Measurements from ENCODE around the gene KLK2.
A peak's percentile ranks its signal among the peaks of the same experiment; 100 is the strongest.

KLK2 gene

DNA sequence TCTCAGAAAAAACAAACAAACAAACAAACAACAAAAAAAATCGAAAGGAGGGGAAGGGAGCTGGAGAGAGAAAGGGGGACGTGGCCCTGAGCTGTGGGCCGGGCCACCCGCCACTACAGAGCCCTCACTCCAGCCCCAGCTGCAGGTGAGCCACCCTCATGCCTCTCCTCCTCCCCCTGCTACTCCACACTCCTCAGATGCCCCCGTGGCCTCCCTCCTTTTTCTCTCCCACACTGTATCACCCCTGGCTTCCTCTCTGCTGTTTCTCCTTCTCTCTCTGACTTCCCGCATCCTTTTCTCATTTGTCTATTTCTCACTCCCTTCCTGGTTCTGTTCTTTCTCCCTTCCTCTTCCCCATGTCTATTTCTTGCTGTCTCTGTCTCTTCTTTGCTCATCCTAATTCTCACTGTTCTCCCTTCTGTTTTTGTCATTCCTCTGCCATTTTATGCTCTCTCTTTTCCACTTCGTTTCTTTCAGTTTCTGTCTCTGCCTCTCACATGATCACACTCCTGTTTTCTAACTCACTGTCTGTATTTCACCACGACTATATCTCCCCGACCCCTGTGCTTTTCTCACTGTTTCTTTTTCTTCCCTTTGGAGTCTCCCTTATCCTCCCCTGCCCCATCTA, 2.7 kb downstream of the KLK2 start:
- H3K4me3 ChIP-seq (replicated peaks; ENCODE audit: low read depth, low read length), result no peak overlapping the region
- TF ChIP-seq, protein P1, sequence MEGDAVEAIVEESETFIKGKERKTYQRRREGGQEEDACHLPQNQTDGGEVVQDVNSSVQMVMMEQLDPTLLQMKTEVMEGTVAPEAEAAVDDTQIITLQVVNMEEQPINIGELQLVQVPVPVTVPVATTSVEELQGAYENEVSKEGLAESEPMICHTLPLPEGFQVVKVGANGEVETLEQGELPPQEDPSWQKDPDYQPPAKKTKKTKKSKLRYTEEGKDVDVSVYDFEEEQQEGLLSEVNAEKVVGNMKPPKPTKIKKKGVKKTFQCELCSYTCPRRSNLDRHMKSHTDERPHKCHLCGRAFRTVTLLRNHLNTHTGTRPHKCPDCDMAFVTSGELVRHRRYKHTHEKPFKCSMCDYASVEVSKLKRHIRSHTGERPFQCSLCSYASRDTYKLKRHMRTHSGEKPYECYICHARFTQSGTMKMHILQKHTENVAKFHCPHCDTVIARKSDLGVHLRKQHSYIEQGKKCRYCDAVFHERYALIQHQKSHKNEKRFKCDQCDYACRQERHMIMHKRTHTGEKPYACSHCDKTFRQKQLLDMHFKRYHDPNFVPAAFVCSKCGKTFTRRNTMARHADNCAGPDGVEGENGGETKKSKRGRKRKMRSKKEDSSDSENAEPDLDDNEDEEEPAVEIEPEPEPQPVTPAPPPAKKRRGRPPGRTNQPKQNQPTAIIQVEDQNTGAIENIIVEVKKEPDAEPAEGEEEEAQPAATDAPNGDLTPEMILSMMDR (IDR thresholded peaks at IDR 0.05; ENCODE audit: low read depth, low read length, missing control alignments), result no peak
- DNase-seq (ENCODE audit: extremely low read depth, low read depth), result no peak

DNA sequence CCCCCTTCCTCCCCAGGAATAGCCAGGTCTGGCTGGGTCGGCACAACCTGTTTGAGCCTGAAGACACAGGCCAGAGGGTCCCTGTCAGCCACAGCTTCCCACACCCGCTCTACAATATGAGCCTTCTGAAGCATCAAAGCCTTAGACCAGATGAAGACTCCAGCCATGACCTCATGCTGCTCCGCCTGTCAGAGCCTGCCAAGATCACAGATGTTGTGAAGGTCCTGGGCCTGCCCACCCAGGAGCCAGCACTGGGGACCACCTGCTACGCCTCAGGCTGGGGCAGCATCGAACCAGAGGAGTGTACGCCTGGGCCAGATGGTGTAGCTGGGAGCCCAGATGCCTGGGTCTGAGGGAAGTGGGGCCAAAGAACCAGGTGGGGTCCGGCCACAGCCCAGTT, 3.2 kb downstream of the KLK2 start:
- no peak overlapping the region for H3K4me3 ChIP-seq (replicated peaks; ENCODE audit: low read depth, low read length)
- TF ChIP-seq, protein P1 (IDR thresholded peaks at IDR 0.05; ENCODE audit: low read depth, low read length, missing control alignments), result no peak
- no peak for DNase-seq (ENCODE audit: extremely low read depth, low read depth)

DNA sequence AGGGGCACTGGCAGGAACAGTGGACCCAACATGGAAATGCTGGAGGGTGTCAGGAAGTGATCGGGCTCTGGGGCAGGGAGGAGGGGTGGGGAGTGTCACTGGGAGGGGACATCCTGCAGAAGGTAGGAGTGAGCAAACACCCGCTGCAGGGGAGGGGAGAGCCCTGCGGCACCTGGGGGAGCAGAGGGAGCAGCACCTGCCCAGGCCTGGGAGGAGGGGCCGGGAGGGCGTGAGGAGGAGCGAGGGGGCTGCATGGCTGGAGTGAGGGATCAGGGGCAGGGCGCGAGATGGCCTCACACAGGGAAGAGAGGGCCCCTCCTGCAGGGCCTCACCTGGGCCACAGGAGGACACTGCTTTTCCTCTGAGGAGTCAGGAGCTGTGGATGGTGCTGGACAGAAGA, 4.1 kb downstream of the KLK2 start:
- DNase-seq (ENCODE audit: extremely low read depth, low read depth), result no peak
- TF ChIP-seq, protein P1 (IDR thresholded peaks at IDR 0.05; ENCODE audit: low read depth, low read length, missing control alignments), result no peak

DNA sequence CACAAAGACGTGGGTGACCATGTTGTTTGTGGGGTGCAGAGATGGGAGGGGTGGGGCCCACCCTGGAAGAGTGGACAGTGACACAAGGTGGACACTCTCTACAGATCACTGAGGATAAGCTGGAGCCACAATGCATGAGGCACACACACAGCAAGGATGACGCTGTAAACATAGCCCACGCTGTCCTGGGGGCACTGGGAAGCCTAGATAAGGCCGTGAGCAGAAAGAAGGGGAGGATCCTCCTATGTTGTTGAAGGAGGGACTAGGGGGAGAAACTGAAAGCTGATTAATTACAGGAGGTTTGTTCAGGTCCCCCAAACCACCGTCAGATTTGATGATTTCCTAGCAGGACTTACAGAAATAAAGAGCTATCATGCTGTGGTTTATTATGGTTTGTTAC, 5.6 kb downstream of the KLK2 start:
- DNase-seq (ENCODE audit: extremely low read depth, low read depth), result no peak
- TF ChIP-seq, protein P1 (IDR thresholded peaks at IDR 0.05; ENCODE audit: low read depth, low read length, missing control alignments), result no peak
- no peak overlapping the region for H3K4me3 ChIP-seq (replicated peaks; ENCODE audit: low read depth, low read length)

More for the DNA sequence above, 4.1 kb downstream of the KLK2 start:
- no peak overlapping the region for H3K4me3 ChIP-seq (replicated peaks; ENCODE audit: low read depth, low read length)

DNA sequence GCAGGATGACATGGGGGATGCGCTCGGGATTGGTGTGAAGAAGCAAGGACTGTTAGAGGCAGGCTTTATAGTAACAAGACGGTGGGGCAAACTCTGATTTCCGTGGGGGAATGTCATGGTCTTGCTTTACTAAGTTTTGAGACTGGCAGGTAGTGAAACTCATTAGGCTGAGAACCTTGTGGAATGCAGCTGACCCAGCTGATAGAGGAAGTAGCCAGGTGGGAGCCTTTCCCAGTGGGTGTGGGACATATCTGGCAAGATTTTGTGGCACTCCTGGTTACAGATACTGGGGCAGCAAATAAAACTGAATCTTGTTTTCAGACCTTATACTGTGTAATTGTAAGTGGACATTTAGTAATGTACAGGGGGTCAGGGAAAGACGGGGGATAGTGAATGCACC, 7.0 kb downstream of the KLK2 start:
- H3K4me3 ChIP-seq (replicated peaks; ENCODE audit: low read depth, low read length), result no peak overlapping the region
- DNase-seq (ENCODE audit: extremely low read depth, low read depth), result no peak
- TF ChIP-seq, protein P1 (IDR thresholded peaks at IDR 0.05; ENCODE audit: low read depth, low read length, missing control alignments), result no peak

DNA sequence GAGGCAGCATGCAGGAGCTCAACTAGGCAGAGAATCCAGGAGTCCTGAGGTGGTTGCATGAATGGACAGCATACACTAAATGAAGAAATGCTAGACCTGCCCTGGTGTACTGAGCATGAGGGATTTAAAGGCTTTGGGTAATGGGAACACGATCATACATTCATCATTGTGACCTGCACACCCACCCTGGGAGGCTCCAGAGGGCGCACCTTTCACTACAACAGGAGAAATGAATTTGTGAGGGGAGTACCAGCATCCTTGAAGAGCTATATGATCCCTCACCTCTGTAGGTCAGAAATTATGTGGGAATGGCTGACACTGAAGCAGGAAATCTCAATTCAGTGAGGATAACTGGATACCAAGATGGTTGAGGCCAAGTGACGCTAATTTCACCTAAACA, 8.9 kb downstream of the KLK2 start:
- H3K4me3 ChIP-seq (replicated peaks; ENCODE audit: low read depth, low read length), result no peak overlapping the region
- TF ChIP-seq, protein P1 (IDR thresholded peaks at IDR 0.05; ENCODE audit: low read depth, low read length, missing control alignments), result peak; percentile 8
- no peak for DNase-seq (ENCODE audit: extremely low read depth, low read depth)

DNA sequence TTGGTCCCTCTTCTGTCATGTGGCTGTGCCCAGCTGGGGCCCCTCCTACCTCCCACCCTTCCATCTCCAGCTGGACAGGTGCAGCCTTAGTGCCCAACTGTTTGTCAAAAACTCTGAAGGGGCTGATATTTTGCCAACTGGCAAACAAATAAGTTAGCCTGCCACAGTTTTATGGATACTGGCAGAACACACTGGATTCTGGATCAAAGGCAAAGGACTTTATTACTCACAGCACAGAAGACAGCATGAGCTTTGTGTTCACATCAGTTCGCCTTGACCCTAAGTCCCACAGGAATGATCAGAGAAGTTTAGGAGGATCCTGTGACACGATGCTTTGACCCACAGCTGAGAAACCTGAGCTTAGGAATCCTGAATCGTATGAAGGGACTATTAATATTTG, 16.4 kb downstream of the KLK2 start:
- no peak for DNase-seq (ENCODE audit: extremely low read depth, low read depth)
- H3K4me3 ChIP-seq (replicated peaks; ENCODE audit: low read depth, low read length), result no peak overlapping the region
- TF ChIP-seq, protein P1 (IDR thresholded peaks at IDR 0.05; ENCODE audit: low read depth, low read length, missing control alignments), result no peak
